Transverse colon (tissue), 4 donors: ENCODE data around the gene USP30.

Source experiments
- CTCF ChIP-seq, 5 experiments: fragments of 200-600 bp in 3 of 5; fragments of 450-650 bp in 2 of 5; sonication (generic) in 3 of 5; IDR thresholded peaks; 1 replicate in 2 of 5; 2 replicates in 3 of 5; pipeline ENCODE4 v1.5.1; 2016 to 2017; ENCODE audit warnings: antibody characterized with exemption in 5 of 5, inconsistent platforms in 3 of 5, mild to moderate bottlenecking in 2 of 5, moderate library complexity in 1 of 5
- POLR2A ChIP-seq: fragments of 450-650 bp; IDR thresholded peaks from one replicate; pipeline ENCODE4 v1.6.1; 2016; ENCODE audit warnings: antibody characterized with exemption, mild to moderate bottlenecking, moderate library complexity
- POLR2AphosphoS5 ChIP-seq, 3 donors: sonication (generic); formaldehyde crosslinking; IDR thresholded peaks; one replicate each; pipeline ENCODE4 v1.6.1; 2016; ENCODE audit warnings: antibody characterized with exemption in 3 of 3

DNA sequence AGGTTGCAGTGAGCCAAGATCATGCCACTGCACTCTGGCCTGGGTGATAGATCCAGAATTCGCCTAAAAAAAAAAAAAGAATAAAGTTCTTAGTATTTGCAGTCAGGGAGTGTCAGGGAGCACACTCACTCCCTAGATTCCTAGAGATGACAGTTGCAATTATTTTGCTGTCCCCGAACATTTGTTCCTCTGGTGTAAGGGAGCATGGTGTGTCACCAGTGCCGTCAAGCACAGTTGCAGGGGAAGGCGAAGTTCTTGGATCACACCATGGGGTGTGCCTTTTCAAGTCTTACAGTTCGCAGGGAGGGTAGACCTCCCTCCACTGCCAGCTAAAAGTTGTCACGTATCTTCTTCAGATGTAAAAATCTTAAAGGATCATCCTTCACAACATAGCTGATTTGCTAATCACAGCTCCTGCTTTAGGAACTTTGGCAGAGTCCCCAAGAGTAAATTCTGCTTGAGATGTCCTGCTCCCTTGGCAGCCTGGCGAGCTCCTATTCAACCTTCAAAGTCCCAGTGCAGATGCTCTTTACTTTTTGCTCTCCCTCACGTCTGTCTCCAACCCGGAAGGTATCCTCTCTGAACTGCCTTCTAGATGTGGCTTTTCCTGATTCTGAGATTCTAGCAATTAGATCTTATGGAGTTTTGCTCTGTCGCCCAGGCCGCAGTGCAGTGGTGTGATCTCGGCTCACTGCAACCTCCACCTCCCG is 75.3 kb downstream of the USP30 start:
- TF ChIP-seq CTCF (IDR thresholded peaks at IDR 0.05) (no peak), POLR2AphosphoS5 (IDR thresholded peaks at IDR 0.05) (no peak), POLR2A (no peak)
